Gastrocnemius medialis (tissue), 4 donors: Measurements from ENCODE around the gene YIPF1.

Experiments
- POLR2A ChIP-seq, 2 donors: fragments of 450-650 bp; IDR thresholded peaks; one replicate each; pipeline ENCODE4 v1.6.1; 2017; ENCODE audit warnings: antibody characterized with exemption in 2 of 2, mild to moderate bottlenecking in 2 of 2, moderate library complexity in 2 of 2
- TF ChIP-seq, protein P1 (sequence below), 5 experiments: fragments of 450-650 bp in 3 of 5; fragments of 200-600 bp in 2 of 5; sonication (generic) in 2 of 5; IDR thresholded peaks in 4 of 5; conservative IDR thresholded peaks in 1 of 5; 1 replicate in 4 of 5; 2 replicates in 1 of 5; pipeline ENCODE4 v1.5.1; 2016 to 2019; ENCODE audit warnings: antibody characterized with exemption in 5 of 5, mild to moderate bottlenecking in 3 of 5, moderate library complexity in 3 of 5

- TF ChIP-seq, protein P1, sequence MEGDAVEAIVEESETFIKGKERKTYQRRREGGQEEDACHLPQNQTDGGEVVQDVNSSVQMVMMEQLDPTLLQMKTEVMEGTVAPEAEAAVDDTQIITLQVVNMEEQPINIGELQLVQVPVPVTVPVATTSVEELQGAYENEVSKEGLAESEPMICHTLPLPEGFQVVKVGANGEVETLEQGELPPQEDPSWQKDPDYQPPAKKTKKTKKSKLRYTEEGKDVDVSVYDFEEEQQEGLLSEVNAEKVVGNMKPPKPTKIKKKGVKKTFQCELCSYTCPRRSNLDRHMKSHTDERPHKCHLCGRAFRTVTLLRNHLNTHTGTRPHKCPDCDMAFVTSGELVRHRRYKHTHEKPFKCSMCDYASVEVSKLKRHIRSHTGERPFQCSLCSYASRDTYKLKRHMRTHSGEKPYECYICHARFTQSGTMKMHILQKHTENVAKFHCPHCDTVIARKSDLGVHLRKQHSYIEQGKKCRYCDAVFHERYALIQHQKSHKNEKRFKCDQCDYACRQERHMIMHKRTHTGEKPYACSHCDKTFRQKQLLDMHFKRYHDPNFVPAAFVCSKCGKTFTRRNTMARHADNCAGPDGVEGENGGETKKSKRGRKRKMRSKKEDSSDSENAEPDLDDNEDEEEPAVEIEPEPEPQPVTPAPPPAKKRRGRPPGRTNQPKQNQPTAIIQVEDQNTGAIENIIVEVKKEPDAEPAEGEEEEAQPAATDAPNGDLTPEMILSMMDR (IDR thresholded peaks at IDR 0.05 in 4 of 5, conservative IDR thresholded peaks at IDR 0.05 in 1 of 5), result no peak
- TF ChIP-seq POLR2A (IDR thresholded peaks at IDR 0.05), result no peak
Observed at GRCh38 chr1:53869454-53870117, 20.0 kb downstream of the YIPF1 start.
